ENCODE data around the gene MRPL14. TPM values are rescaled to one million over a fixed set of nuclear protein-coding genes. Genes with fewer than 3 reads are reported as not detected.

Gene MRPL14
- total and polyA plus RNA-seq, 10 of the 15 experiments (the other 5 are each of a cell fraction or from before 2014, with no cell fraction given), result 80.5 to 294 (median 122) TPM

DNA sequence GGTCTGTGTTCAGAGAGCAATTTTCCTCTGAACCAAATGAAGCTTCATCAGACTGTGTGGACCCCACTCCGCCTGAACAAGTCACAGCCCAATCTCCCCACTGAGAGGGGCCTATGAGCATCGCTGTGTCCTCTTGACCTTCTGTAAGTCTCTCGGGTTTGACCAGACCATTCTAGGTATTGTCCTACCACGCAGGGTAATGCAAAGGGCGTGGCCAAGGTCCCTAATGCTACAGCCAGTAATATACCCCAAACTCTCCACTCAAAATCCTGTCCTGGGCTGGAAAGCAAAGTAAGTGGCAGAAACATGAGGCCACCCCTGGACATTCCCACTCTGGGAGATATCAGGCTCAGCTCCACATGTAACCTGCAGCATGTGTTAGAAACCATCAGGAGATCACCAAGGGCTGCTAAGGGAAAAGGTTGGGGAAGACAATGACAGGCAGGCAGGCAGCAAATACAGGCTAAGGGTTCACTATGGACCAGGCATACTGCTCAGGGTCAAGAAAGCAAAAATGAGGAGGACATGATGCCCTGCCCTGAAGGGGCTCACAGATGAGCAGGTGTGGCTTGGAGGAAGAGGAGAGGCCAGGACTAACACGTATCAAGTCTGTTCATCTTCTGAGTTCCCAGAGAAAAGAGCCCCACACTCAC lies 33.4 kb downstream of the MRPL14 start:
- BruUV-seq (replicated peaks), result no TSS peak
- POLR2A ChIA-PET, result no interaction called here
- intact Hi-C loops (cut with micrococcal nuclease; ENCODE audit: unreplicated experiment) (no loop called here), in situ Hi-C loops (cut with MboI) (no loop called here)
- no peak for ATAC-seq
- H3K4me2 ChIP-seq (ENCODE audit: control insufficient read depth, insufficient read depth), result no peak overlapping the region
- DNase-seq (ENCODE audit: low read depth, low spot score), result no peak
- H3K27ac ChIP-seq (ENCODE audit: control insufficient read depth, insufficient read depth), result no peak overlapping the region
- H3K27me3 ChIP-seq (replicated peaks in 1 of 2; ENCODE audit: control insufficient read depth in 2 of 2, insufficient read depth in 2 of 2, low read length in 1 of 2), result no peaks in the 10 kb centered on the region
- H4K20me1 ChIP-seq (ENCODE audit: control insufficient read depth, insufficient read depth), result no peaks in the 10 kb centered on the region
- SMC1A ChIA-PET (ENCODE audit: uncharacterized antibody, unreplicated experiment), result interaction anchor here (1.1 kb wide), 1 partner anchor 15 kb away, joined by 3 read pairs; no protein-coding TSS in a partner anchor
- H3K4me1 ChIP-seq (ENCODE audit: control insufficient read depth, insufficient read depth, low read length), result no peaks in the 10 kb centered on the region
- CTCF ChIA-PET, result interaction anchor here (0.7 to 5.1 kb wide), 3 partner anchors 10 to 154 kb away, joined by 3 to 31 read pairs (median 3); no protein-coding TSS in a partner anchor
- no peaks in the 10 kb centered on the region for H3K36me3 ChIP-seq (ENCODE audit: control insufficient read depth in 2 of 2, insufficient read depth in 2 of 2, low read length in 1 of 2)
- 95% methylated on average over 6 of the region's 6 CpGs for WGBS (ENCODE audit: insufficient coverage, insufficient replicate concordance, low lambda C conversion rate, missing lambda C conversion rate)
- no peak overlapping the region for H3K4me3 ChIP-seq
- RAD21 ChIA-PET (ENCODE audit: unreplicated experiment), result interaction anchor here (0.6 kb wide), 1 partner anchor 27 kb away, joined by 4 read pairs; no protein-coding TSS in a partner anchor
- FAIRE-seq, result no peak
- no peaks in the 10 kb centered on the region for H3K9me3 ChIP-seq (replicated peaks; ENCODE audit: control insufficient read depth, insufficient read depth, low read length)
- TF ChIP-seq SMC3 (IDR thresholded peaks at IDR 0.05; ENCODE audit: borderline replicate concordance, low read length) (no peak), SIN3A (IDR thresholded peaks at IDR 0.05; ENCODE audit: low read depth, low read length) (no peak)
- H3K9ac ChIP-seq (ENCODE audit: control insufficient read depth, insufficient read depth, low read length), result no peak overlapping the region
- H2AFZ ChIP-seq (ENCODE audit: control insufficient read depth, low read depth, low read length), result no peak overlapping the region
- H3K79me2 ChIP-seq (ENCODE audit: control insufficient read depth, insufficient read depth, low read length), result no peaks in the 10 kb centered on the region

DNA sequence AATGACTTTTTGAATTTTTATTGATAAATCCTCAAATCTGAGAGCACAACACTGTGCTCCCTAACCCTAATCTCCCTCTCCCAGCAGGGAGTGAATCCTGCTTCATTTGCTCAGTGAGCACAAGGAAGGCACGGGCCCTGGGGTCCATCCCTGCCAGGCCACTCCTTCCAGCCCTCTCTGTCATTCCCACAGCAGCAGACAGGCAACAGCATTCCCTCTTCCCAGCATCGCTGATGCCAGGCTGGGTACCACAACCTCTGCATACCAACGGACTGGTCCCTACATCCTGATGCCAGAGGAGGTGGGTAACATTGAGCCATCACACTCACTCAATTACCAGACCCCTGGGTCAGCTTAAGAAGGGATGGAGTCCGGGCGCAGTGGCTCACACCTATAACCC lies 34.2 kb downstream of the MRPL14 start:
- Histone ChIP-seq H3K36me3 (ENCODE audit: control insufficient read depth in 2 of 2, insufficient read depth in 2 of 2, low read length in 1 of 2) (no peaks in the 10 kb centered on the region), H2AFZ (ENCODE audit: control insufficient read depth, low read depth, low read length) (no peak overlapping the region), H3K4me2 (ENCODE audit: control insufficient read depth, insufficient read depth) (no peak overlapping the region), H3K9ac (ENCODE audit: control insufficient read depth, insufficient read depth, low read length) (no peak overlapping the region), H3K9me3 (replicated peaks; ENCODE audit: control insufficient read depth, insufficient read depth, low read length) (no peaks in the 10 kb centered on the region), H3K4me1 (ENCODE audit: control insufficient read depth, insufficient read depth, low read length) (no peaks in the 10 kb centered on the region), H3K79me2 (ENCODE audit: control insufficient read depth, insufficient read depth, low read length) (no peaks in the 10 kb centered on the region), H3K27ac (ENCODE audit: control insufficient read depth, insufficient read depth) (no peak overlapping the region), H3K27me3 (replicated peaks in 1 of 2; ENCODE audit: control insufficient read depth in 2 of 2, insufficient read depth in 2 of 2, low read length in 1 of 2) (no peaks in the 10 kb centered on the region), H3K4me3 (no peak overlapping the region), H4K20me1 (ENCODE audit: control insufficient read depth, insufficient read depth) (no peaks in the 10 kb centered on the region)
- ATAC-seq, result no peak
- no peak for FAIRE-seq
- SMC1A ChIA-PET (ENCODE audit: uncharacterized antibody, unreplicated experiment), result no interaction called here
- POLR2A ChIA-PET, result no interaction called here
- in situ Hi-C loops (cut with MboI), result no loop called here
- no TSS peak for BruUV-seq (replicated peaks)
- intact Hi-C loops (cut with micrococcal nuclease; ENCODE audit: unreplicated experiment), result no loop called here
- DNase-seq (ENCODE audit: low read depth, low spot score), result no peak
- RAD21 ChIA-PET (ENCODE audit: unreplicated experiment), result no interaction called here
- CTCF ChIA-PET, result interaction anchor here (0.7 to 1.2 kb wide), 3 partner anchors 11 to 212 kb away, joined by 3 read pairs; no protein-coding TSS in a partner anchor
- WGBS (ENCODE audit: insufficient coverage, insufficient replicate concordance, low lambda C conversion rate, missing lambda C conversion rate), result 84% methylated on average over 5 of the region's 5 CpGs
- no peak for TF ChIP-seq PAX8 (IDR thresholded peaks at IDR 0.05)
- no peak for TF ChIP-seq EZH2 (IDR thresholded peaks at IDR 0.05; ENCODE audit: borderline replicate concordance, control insufficient read depth, low read depth, low read length)
- TF ChIP-seq, protein P1, sequence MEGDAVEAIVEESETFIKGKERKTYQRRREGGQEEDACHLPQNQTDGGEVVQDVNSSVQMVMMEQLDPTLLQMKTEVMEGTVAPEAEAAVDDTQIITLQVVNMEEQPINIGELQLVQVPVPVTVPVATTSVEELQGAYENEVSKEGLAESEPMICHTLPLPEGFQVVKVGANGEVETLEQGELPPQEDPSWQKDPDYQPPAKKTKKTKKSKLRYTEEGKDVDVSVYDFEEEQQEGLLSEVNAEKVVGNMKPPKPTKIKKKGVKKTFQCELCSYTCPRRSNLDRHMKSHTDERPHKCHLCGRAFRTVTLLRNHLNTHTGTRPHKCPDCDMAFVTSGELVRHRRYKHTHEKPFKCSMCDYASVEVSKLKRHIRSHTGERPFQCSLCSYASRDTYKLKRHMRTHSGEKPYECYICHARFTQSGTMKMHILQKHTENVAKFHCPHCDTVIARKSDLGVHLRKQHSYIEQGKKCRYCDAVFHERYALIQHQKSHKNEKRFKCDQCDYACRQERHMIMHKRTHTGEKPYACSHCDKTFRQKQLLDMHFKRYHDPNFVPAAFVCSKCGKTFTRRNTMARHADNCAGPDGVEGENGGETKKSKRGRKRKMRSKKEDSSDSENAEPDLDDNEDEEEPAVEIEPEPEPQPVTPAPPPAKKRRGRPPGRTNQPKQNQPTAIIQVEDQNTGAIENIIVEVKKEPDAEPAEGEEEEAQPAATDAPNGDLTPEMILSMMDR (IDR thresholded peaks at IDR 0.05 in 2 of 3, conservative IDR thresholded peaks at IDR 0.05 in 1 of 3; ENCODE audit: control insufficient read depth in 2 of 3, extremely low read depth in 1 of 3, insufficient read depth in 1 of 3, low read depth in 3 of 3, low read length in 3 of 3), result no peak
- no peak for TF ChIP-seq CHD4 (IDR thresholded peaks at IDR 0.05)
- TF ChIP-seq SREBF2 (IDR thresholded peaks at IDR 0.05; ENCODE audit: low read length), result no peak
- no peak for TF ChIP-seq LARP7 (IDR thresholded peaks at IDR 0.05)
- no peak for TF ChIP-seq IKZF1 (conservative IDR thresholded peaks at IDR 0.05)
- TF ChIP-seq TCF12 (IDR thresholded peaks at IDR 0.05; ENCODE audit: low read depth, low read length), result no peak
- TF ChIP-seq, protein P2, sequence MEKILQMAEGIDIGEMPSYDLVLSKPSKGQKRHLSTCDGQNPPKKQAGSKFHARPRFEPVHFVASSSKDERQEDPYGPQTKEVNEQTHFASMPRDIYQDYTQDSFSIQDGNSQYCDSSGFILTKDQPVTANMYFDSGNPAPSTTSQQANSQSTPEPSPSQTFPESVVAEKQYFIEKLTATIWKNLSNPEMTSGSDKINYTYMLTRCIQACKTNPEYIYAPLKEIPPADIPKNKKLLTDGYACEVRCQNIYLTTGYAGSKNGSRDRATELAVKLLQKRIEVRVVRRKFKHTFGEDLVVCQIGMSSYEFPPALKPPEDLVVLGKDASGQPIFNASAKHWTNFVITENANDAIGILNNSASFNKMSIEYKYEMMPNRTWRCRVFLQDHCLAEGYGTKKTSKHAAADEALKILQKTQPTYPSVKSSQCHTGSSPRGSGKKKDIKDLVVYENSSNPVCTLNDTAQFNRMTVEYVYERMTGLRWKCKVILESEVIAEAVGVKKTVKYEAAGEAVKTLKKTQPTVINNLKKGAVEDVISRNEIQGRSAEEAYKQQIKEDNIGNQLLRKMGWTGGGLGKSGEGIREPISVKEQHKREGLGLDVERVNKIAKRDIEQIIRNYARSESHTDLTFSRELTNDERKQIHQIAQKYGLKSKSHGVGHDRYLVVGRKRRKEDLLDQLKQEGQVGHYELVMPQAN (conservative IDR thresholded peaks at IDR 0.05), result no peak
- TF ChIP-seq, protein P3, sequence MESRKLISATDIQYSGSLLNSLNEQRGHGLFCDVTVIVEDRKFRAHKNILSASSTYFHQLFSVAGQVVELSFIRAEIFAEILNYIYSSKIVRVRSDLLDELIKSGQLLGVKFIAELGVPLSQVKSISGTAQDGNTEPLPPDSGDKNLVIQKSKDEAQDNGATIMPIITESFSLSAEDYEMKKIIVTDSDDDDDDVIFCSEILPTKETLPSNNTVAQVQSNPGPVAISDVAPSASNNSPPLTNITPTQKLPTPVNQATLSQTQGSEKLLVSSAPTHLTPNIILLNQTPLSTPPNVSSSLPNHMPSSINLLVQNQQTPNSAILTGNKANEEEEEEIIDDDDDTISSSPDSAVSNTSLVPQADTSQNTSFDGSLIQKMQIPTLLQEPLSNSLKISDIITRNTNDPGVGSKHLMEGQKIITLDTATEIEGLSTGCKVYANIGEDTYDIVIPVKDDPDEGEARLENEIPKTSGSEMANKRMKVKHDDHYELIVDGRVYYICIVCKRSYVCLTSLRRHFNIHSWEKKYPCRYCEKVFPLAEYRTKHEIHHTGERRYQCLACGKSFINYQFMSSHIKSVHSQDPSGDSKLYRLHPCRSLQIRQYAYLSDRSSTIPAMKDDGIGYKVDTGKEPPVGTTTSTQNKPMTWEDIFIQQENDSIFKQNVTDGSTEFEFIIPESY (IDR thresholded peaks at IDR 0.05), result no peak

All from GM12878 (cell line).